GM13977 (cell line): ENCODE data around the gene DFFB.

Experiments
- DNase-seq: peaks from one replicate; pipeline ENCODE4 v3.0.0; 2012; ENCODE audit warnings: low spot score
- CTCF ChIP-seq: IDR thresholded peaks from 2 replicates; pipeline ENCODE4 v1.5.1; 2012; ENCODE audit warnings: mild to moderate bottlenecking, control low read depth; ENCODE audit not compliant: insufficient read depth; ENCODE audit errors: extremely low read depth, missing control alignments
- in situ Hi-C: fragments of 300-500 bp; cut with MboI; formaldehyde crosslinking; loops from one replicate; pipeline ENCODE4 v1.12.0; 2022; ENCODE audit warnings: low sequenced_read_pairs, low pct_unique_long_range_greater_than_20kb, mixed read lengths, inconsistent platforms; ENCODE audit not compliant: unreplicated experiment

The DFFB gene

GRCh38 chr1:3925256-3925655, 68.0 kb downstream of the DFFB start:
- in situ Hi-C loops: no loop called here
- no peak for TF ChIP-seq CTCF
- DNase-seq: no peak

- DNase-seq: no peak
- no peak for TF ChIP-seq CTCF
- in situ Hi-C loops: no loop called here
These were observed 68.5 kb downstream of the DFFB start for GRCh38 chr1:3925762-3926161.

GRCh38 chr1:3926956-3927355, 69.7 kb downstream of the DFFB start:
- in situ Hi-C loops: no loop called here
- DNase-seq: no peak
- TF ChIP-seq CTCF: no peak

GRCh38 chr1:3928586-3928985, 71.3 kb downstream of the DFFB start:
- in situ Hi-C loops: no loop called here
- TF ChIP-seq CTCF: no peak
- no peak for DNase-seq

GRCh38 chr1:3929126-3929525, 71.8 kb downstream of the DFFB start:
- in situ Hi-C loops: no loop called here
- no peak for TF ChIP-seq CTCF
- DNase-seq: no peak

- no peak for TF ChIP-seq CTCF
- DNase-seq: no peak
- in situ Hi-C loops: no loop called here
These were observed 73.2 kb downstream of the DFFB start for GRCh38 chr1:3930301-3931006.
